ENCODE measurements around the gene KLC3. TPM values are rescaled to one million over a fixed set of nuclear protein-coding genes. Genes with fewer than 3 reads are reported as not detected.

The KLC3 gene
- total RNA-seq, 2 experiments from 2014 or later = not detected

GRCh38 chr19:45380107-45380506, 39.6 kb downstream of the KLC3 start:
- ChIA-PET CTCF (interaction anchor here (1.7 kb wide), 1 partner anchor 337 kb away, joined by 5 read pairs; no protein-coding TSS in a partner anchor), POLR2A (no interaction called here)
- Mint-ChIP-seq H3K4me1 (peaks cover 4% of the 10 kb centered on the region), H3K27me3 (peaks cover 4% of the 10 kb centered on the region), H3K36me3 (ENCODE audit: low read depth) (no peaks in the 10 kb centered on the region), H3K9me3 (no peaks in the 10 kb centered on the region), H3K27ac (no peak overlapping the region), H3K4me3 (no peak overlapping the region)
- DNase-seq = no peak

- POLR2A ChIA-PET = no interaction called here
- H3K9me3 Mint-ChIP-seq = no peaks in the 10 kb centered on the region
Measured at GRCh38 chr19:45382426-45382825, 41.9 kb downstream of the KLC3 start.

GRCh38 chr19:45385392-45386221, 45.1 kb downstream of the KLC3 start:
- POLR2A ChIA-PET = no interaction called here
- CTCF ChIA-PET = interaction anchor here (1.2 kb wide), 1 partner anchor 17 kb away, joined by 3 read pairs; no protein-coding TSS in a partner anchor
- Mint-ChIP-seq H3K4me1 (no peaks in the 10 kb centered on the region), H3K27me3 (peaks cover 25% of the 10 kb centered on the region), H3K4me3 (no peak overlapping the region), H3K27ac (no peak overlapping the region), H3K9me3 (no peaks in the 10 kb centered on the region), H3K36me3 (ENCODE audit: low read depth) (no peaks in the 10 kb centered on the region)
- no peak for DNase-seq

More at GRCh38 chr19:45382426-45382825, 41.9 kb downstream of the KLC3 start:
- H3K36me3 Mint-ChIP-seq (ENCODE audit: low read depth) = no peaks in the 10 kb centered on the region
- H3K4me3 Mint-ChIP-seq = no peak overlapping the region
- DNase-seq = no peak
- no peaks in the 10 kb centered on the region for H3K4me1 Mint-ChIP-seq
- CTCF ChIA-PET = no interaction called here
- H3K27ac Mint-ChIP-seq = no peak overlapping the region
- H3K27me3 Mint-ChIP-seq = peaks cover 21% of the 10 kb centered on the region

GRCh38 chr19:45391346-45391745, 50.8 kb downstream of the KLC3 start:
- ChIA-PET POLR2A (no interaction called here), CTCF (no interaction called here)
- no peaks in the 10 kb centered on the region for H3K9me3 Mint-ChIP-seq
- H3K4me3 Mint-ChIP-seq = no peak overlapping the region
- H3K4me1 Mint-ChIP-seq = no peaks in the 10 kb centered on the region
- DNase-seq = no peak
- H3K27me3 Mint-ChIP-seq = peaks cover 15% of the 10 kb centered on the region
- no peak overlapping the region for H3K27ac Mint-ChIP-seq
- H3K36me3 Mint-ChIP-seq (ENCODE audit: low read depth) = no peaks in the 10 kb centered on the region

GRCh38 chr19:45391871-45392665, 51.5 kb downstream of the KLC3 start:
- peaks cover 16% of the 10 kb centered on the region for H3K27me3 Mint-ChIP-seq
- peaks cover 3% of the 10 kb centered on the region for H3K36me3 Mint-ChIP-seq (ENCODE audit: low read depth)
- POLR2A ChIA-PET = no interaction called here

GRCh38 chr19:45395821-45396617, 55.5 kb downstream of the KLC3 start:
- Mint-ChIP-seq H3K4me3 (no peak overlapping the region), H3K36me3 (ENCODE audit: low read depth) (peaks cover 3% of the 10 kb centered on the region), H3K9me3 (no peaks in the 10 kb centered on the region), H3K4me1 (peaks cover 8% of the 10 kb centered on the region), H3K27me3 (peaks cover 22% of the 10 kb centered on the region), H3K27ac (no peak overlapping the region)
- ChIA-PET CTCF (no interaction called here), POLR2A (no interaction called here)
- no peak for DNase-seq

More at GRCh38 chr19:45391871-45392665, 51.5 kb downstream of the KLC3 start:
- H3K4me1 Mint-ChIP-seq = no peaks in the 10 kb centered on the region
- H3K27ac Mint-ChIP-seq = no peak overlapping the region
- CTCF ChIA-PET = interaction anchor here (3.5 kb wide), 1 partner anchor 11 kb away, joined by 13 read pairs; the partner anchor contains the start of gene PPP1R13L
- DNase-seq = no peak
- H3K9me3 Mint-ChIP-seq = no peaks in the 10 kb centered on the region
- H3K4me3 Mint-ChIP-seq = no peak overlapping the region

- peaks cover 46% of the 10 kb centered on the region for H3K27me3 Mint-ChIP-seq
- ChIA-PET CTCF (interaction anchor here (0.5 to 1.5 kb wide), 4 partner anchors 61 to 124 kb away, joined by 3 to 5 read pairs (median 4); no protein-coding TSS in a partner anchor), POLR2A (no interaction called here)
- H3K36me3 Mint-ChIP-seq (ENCODE audit: low read depth) = peaks cover 3% of the 10 kb centered on the region
- no peak for DNase-seq
- H3K4me3 Mint-ChIP-seq = no peak overlapping the region
- H3K4me1 Mint-ChIP-seq = peaks cover 31% of the 10 kb centered on the region
- H3K9me3 Mint-ChIP-seq = no peaks in the 10 kb centered on the region
- H3K27ac Mint-ChIP-seq = no peak overlapping the region
Measured at GRCh38 chr19:45400192-45400591, 59.6 kb downstream of the KLC3 start.

Other genes starting within 250 kb of the KLC3 start
- gene PPP1R37, start 247.6 kb upstream of the KLC3 start, total RNA-seq = 10 to 100 TPM; 16.3 to 16.4 TPM
- gene NKPD1, start 179.8 kb upstream of the KLC3 start, total RNA-seq = under 1 TPM; 0.10 to 0.15 TPM
- 10 to 100 TPM; 64.4 to 65.0 TPM for gene TRAPPC6A, start 162.5 kb upstream of the KLC3 start, total RNA-seq
- gene BLOC1S3, start 162.0 kb upstream of the KLC3 start, total RNA-seq = 10 to 100 TPM; 16.3 to 20.4 TPM
- gene EXOC3L2, start 95.3 kb upstream of the KLC3 start, total RNA-seq = not detected
- gene MARK4, start 89.5 kb upstream of the KLC3 start, total RNA-seq = 10 to 100 TPM; 26.9 to 33.3 TPM
- gene CKM, start 17.9 kb upstream of the KLC3 start, total RNA-seq = not detected
- gene ERCC2, start 29.8 kb downstream of the KLC3 start, total RNA-seq = 10 to 100 TPM; 19.0 to 20.0 TPM
- gene PPP1R13L, start 64.3 kb downstream of the KLC3 start, total RNA-seq = 10 to 100 TPM; 13.0 to 18.9 TPM
- 1 to 10 TPM; 3.6 to 3.8 TPM for gene POLR1G, start 65.9 kb downstream of the KLC3 start, total RNA-seq
- 10 to 100 TPM; 59.8 to 60.6 TPM for gene ERCC1, start 83.2 kb downstream of the KLC3 start, total RNA-seq
- 10 to 100 TPM; 15.3 to 16.1 TPM for gene FOSB, start 127.2 kb downstream of the KLC3 start, total RNA-seq
- gene RTN2, start 156.3 kb downstream of the KLC3 start, total RNA-seq = 1 to 10 TPM; 3.0 to 5.5 TPM
- gene PPM1N, start 157.7 kb downstream of the KLC3 start, total RNA-seq = 1 to 10 TPM; 3.5 to 4.3 TPM
- 100 to 1,000 TPM; 224 to 233 TPM for gene VASP, start 166.7 kb downstream of the KLC3 start, total RNA-seq
- gene OPA3, start 244.1 kb downstream of the KLC3 start, total RNA-seq = 10 to 100 TPM; 12.0 to 12.9 TPM